A549 treated with DMSO at 1 μM for 4 hours (cell line): ENCODE measurements around the gene HTR1A. TPM values are rescaled to one million over a fixed set of nuclear protein-coding genes. Genes with fewer than 3 reads are reported as not detected.

ENCODE experiments used
- total RNA-seq: library from RNA; stranded (reverse); fragments of 200-300 nt; extraction: Qiagen RNA extraction; gene quantifications from 5 replicates; pipeline ENCODE4 v1.2.3, GENCODE V29; 2022; ENCODE audit warnings: low read depth

The HTR1A gene
- total RNA-seq = not detected in 5 replicates

GRCh38 chr5:63962279-63962678, at the start of gene HTR1A:
HTR1A (minus strand) TSS chr5:63962445; CDS start chr5:63961719, 726 bp downstream.

Other genes with a start within 250 kb of the HTR1A start
- 0.12 to 0.60 TPM (median 0.41 TPM) in 5 replicates for gene RNF180, start 203.4 kb upstream of the HTR1A start, total RNA-seq